ENCODE results near the gene OCIAD1.
A peak's percentile ranks its signal among the peaks of the same experiment; 100 is the strongest.

The OCIAD1 gene

DNA sequence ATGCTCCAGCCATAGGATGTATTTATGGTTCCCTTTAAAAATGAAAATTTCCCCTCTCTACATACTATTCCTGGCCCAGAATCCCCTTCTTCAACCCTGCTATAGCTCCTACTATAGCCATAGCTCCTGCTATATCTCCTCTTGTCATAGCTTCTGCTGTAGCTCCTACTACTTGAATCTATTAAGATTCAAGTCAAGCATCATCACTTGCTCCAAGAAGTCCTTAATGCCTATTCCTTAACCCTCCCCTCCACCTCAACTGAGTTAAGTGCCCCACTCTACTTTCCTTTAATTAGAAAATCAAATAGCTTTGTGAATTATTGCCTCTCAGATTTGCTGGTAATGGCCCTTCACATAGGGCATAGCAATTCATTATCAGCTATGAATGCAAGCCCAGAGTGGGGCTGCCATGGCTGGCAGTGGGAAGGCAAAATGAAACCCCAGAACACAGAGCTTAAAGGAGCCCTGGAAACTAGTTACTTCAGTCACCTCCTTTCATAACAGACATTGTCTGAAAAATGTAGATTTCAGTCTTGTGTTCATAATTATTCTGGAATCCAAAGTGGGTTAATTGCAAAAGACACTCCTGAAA lies 60.2 kb downstream of the OCIAD1 start:
- DNase-seq (ENCODE audit: low read depth): no peak

DNA sequence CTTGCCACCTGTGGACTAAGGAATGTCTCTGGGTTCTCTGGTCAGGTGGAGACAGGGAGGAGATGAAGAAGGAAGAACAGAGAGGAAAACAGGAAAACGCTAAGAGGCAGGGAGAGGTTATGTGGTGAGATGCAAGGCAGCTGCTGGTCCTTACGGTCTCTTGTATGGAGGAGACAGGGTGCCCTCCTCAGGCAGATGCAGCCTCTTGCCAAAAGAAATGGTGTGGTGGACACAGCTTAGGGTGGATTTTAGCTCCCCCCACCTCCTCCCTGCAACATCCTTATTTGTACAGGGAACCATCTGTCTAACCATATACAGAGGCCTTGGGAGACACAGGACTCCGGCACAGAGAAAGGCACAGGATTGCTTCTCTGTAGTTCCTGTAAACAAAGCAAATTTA lies 66.0 kb downstream of the OCIAD1 start:
- DNase-seq (ENCODE audit: low read depth): no peak

DNA sequence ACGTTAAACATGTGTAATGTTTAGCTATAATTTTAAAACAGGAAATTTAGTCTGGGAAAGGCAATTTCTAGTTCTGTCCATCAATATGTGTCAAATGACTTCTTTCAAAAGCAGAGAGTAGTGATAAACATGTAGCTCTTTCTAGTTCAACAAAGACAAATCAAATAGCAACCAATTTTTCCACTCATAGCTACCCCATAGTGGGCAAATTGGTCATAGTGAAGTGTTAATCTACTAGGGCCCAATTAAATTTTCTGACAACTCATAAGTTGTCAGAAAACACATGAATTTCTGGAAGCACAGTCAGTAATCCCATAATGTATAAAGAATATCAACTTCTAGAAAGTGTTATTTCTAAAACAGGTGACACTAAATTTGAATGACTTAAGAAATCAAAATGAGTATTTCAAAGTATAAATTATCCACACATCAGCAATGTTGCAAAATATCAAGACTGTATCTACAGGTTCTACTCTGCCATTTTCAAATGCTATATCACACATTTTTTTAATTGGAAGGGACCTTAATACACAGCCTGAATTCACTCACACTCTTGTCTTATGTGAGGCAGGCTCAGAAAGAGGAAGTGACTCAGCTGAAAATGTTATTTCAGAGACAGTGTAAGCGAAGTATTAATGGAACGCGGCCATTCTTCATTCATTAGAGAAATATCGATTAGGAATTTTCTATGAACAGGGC lies 68.0 kb downstream of the OCIAD1 start:
- DNase-seq (ENCODE audit: low read depth): no peak

DNA sequence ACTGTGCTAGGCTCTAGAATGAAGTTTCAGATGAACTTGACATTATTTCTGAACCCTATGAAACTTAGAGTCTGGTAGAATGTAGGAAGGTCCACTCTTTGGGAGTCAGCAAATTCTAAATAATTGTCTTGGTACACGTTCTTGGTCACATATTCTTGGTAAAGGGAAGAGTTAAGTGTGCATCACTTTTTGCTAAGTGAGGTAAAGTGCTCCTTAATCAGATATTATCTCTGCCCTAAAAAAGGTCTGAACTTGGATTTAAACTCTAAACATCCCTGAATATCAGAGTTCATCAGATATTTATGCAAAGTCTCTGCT lies 68.5 kb downstream of the OCIAD1 start:
- no peak for DNase-seq (ENCODE audit: low read depth)

DNA sequence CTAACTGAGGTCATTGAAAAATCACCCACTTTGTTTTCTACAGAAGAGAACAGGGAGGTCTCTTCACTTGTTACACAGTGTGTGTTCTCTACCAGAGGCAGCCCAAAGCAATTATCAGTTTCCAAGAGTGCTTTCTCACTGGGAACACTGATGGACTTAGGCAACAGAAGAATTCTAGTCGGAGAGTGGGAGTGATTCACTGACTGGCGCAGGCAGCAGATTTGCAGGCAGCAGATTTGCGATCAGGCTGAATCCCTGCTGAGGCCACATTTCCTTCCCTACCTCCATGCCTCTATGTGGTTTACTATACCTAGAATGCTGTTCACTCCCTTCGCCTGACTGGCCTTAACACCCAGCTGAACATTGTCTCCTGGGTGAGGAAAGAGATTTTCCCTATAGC lies 69.1 kb downstream of the OCIAD1 start:
- no peak for DNase-seq (ENCODE audit: low read depth)

DNA sequence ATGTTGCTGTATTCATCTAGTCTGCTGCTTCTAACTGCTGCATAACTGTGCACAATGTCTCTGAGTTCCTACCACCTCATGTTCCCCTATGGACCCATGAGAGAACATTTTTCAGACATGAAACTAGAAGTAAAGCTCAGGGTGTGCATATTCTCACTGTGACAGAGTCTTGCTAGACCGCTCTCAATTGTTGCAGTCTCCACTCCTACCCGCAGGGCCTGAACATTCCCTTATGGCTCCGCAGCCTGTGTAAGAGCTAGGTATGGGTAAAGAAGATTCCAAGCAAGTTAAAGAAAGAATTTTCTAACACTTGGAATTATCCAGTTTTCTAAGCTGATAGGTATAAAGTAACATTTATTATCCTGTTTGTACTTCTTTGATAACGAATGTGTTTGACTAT lies 70.3 kb downstream of the OCIAD1 start:
- DNase-seq (ENCODE audit: low read depth): no peak

DNA sequence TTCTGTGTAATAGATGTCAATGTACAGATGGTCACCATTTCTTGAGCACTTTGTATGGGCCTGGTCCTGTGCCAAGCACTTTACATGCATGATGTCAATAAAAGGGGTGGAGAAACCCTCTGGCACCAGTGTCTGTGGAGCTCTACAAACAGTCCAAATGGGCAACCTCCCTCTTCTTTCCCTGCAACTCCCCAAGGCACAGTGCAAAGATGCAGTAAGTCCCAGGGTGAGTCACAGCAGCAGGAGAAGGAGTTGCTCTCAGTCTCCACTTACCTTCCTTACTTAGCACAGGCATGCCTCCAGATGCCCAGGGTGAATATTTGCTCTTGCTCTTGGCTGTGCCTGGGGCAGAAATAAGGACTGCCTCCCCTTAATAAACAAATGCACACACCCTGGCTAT lies 71.4 kb downstream of the OCIAD1 start:
- DNase-seq (ENCODE audit: low read depth): no peak

DNA sequence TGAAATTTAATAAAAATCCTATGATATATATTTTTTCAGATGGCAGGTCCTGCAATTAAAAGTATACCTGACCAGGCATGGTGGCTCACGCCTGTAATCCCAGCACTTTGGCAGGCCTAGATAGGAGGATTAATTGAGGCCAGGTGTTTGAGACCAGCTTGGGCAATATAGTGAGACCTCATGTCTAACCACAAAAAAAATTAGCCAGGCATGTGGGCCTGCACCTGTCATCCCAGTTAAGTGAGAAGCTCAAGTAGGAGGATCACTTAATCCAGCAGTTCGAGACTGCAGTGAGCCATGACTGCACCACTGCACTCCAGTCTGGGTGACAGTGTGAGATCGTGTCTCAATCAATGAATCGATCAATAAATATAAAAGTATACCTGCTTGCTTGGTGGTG lies 73.2 kb downstream of the OCIAD1 start:
- DNase-seq (ENCODE audit: low read depth): no peak

DNA sequence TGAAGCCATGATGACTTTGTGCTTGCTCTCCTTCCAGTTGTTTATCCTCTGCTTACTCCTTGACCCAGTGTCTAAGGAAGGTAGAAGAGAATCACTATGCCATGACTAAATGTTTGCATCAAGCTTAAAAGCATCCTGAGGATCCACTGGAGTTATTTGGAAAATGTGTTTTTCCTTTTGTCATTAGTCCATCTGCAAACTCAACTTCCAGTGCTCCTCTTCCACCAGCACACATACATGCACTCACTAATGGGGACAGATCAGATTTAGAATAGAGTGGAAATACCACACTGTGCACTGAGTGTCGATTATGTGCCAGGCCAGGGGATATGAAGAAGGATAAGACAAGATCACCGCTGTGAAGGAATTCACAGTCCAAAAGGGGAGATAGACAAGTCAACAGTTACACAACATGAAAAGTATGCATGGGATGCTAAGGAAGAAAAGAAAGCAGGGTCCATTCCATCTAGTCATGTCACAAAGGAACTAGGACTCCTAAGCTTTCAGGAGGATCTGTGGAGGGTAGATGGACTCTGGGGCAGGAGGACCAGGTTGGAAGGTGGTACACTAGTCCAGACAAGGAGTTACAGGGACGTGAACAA lies 73.8 kb downstream of the OCIAD1 start:
- no peak for DNase-seq (ENCODE audit: low read depth)

DNA sequence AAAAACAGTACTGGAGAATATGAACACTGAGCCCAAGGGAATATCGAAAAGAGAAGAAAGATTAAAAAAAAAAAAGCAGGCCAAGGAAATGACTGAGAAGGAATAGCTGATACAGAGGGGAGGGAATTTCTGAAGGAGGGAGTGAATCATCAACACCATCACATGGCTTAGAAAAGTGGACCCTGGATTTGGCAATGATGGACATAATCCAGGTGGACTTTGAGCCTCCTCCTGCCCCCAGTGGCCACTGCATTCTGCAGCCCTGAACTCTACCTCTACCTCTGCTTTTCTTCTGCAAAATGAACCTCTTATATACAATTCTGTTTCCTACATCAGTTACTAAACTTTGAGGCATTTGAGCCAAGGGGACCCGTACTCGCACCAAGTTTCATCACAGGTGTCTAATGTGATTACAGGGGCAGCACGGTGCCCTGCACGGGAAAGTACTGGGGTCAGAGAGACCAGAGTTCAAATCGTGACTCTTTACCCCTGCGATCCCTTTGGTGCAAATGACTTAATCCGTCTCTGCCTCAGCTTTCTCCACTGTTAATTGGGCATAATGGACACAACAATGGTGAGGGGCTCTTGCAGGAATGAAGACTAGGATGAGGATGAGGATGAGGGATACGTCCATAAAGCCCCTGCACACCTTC lies 74.6 kb downstream of the OCIAD1 start:
- DNase-seq (ENCODE audit: low read depth): no peak

DNA sequence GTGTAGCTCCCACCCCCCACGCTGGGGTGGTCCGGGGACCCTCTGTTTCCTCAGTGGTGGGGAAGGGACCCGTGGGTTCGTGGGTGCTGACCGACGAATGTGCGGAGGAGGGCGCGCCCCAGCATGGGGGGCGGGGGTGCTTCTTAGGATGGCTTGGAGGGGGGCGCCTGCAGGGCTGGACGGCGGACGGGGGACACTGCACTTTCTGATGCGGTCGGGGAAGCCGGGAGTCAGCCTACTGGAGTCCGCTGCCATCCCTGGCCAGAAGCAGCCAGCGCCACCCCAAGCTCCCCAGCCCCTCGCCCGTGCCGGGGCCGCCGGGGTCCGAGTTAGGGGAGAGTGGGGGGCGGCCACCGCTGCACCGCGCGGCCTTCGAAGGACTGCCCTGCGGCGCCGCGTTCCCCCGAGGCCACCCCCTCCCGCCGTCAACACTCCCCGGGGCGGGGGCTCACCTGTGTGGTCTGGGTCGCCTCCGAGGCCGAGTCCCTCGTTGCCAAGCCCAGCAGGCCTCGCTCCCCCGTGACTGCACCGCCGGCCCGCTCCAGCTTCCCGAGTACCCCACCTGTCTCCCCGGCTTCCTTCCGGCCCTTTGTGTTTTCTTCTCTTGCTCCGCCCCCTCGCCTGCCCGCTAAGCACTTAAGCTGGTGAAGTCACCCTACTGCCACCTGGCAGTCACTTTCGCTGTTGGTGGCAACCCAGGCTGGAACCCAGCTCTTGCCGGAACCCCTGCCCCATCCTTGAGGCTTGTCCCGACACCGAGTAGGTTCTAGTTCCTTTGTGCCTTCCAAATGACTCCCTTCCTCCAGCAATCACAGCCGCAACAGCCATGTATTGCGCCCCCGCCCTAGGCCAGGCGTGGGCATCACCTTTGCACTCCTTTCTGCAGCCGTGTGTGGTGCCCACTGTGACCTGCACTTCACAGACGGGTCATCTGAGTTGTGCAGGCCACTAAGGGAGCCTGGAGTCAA lies 75.6 kb downstream of the OCIAD1 start, which contains the start of gene OCIAD2:
Gene OCIAD2 (minus strand): TSS at position 569 of the 968 bp plus-strand sequence. CDS start 2,225 bp downstream, outside the sequence.
- DNase-seq (ENCODE audit: low read depth): peak; percentile 63

DNA sequence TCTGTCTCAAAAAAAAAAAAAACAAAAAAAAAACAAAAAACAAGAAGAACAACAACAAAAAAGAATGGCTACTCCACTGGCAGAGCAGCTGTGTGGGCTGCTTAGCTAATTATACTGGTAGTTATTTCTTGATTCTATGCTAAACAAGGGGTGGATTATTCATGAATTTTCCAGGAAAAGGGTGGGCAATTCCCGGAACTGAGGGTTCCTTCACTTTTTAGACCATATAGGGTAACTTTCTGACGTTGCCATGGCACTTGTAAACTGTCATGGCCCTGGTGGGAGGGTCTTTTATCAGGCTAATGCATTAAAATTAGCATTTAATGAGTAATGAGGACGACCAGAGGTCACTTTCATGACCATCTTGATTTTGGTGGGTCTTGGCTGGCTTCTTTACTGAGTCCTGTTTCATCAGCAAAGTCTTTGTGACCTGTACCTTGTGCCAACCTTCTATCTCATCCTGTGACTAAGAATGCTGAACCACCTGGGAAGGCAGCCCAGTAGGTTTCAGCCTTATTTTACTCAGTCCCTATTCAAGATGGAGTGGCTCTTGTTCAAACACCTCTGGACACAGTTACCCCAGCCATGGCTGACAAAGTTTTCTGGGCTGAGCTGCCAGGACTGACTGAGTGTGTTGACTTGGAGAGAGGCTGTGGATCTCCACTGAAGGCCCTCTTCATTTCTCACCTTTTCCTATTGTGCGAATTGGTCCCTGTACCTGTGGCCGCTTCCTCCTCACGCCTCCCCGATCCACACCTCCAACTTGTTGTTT lies 77.0 kb downstream of the OCIAD1 start:
- DNase-seq (ENCODE audit: low read depth): no peak

DNA sequence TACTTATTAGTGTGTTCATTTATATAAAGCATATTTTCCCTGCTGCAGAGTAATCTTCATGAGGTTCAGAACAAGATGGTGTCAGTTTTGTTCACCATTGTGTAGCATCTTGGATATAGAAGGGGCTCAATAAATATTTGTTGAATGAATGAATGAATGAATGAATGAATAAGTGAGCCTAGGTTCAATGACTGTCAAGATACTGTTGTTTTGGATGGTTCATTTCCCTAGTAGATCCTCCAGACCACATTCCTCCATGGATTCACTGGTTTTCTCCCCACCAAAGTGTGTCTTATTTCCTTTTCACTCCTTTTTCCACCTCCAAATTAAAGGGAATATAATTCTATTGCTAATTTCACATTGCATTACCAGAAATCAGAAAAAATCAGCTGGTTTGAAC lies 77.8 kb downstream of the OCIAD1 start:
- no peak for DNase-seq (ENCODE audit: low read depth)

DNA sequence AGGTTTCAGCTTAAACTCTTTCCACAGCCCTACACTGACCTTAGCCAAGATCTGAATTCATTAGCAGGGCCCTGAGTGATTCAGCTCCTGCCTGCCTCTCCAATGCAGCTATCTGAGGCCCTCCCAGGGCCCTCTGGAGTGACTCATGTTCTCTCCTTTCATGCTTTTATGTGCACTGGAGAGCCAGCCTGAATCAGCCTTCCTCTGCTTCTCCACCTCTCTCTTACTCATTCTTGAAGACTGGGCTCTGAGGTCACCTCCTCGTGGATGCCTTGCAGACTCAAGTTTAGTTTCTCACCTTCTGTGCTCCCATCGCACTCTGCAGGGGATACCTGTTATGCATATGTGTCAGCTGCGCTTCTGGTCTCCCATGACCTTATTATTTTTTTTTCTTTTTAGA lies 78.8 kb downstream of the OCIAD1 start:
- DNase-seq (ENCODE audit: low read depth): no peak

DNA sequence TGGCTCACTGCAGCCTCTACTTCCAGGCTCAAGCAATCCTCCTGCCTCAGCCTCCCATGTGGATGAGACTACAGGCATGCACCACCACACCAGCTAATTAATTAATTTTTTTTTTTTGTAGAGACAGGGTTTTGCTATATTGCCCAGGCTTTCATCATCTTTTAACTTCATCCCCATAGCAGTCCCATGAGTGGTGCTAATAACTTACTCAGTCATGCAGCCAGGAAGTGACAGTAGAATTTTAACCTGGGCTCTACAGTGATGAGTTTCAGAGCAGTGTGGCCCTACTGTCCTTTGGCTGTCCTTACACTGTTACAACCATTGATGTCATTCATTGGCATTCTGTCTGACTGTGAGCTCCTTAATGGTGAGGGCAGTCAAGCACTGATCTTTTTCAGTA lies 79.6 kb downstream of the OCIAD1 start:
- DNase-seq (ENCODE audit: low read depth): no peak
